Lower leg skin (tissue), 3 donors: ENCODE results near the gene TOP2B.

Experiments used
- POLR2A ChIP-seq, 2 donors: fragments of 450-650 bp; IDR thresholded peaks; one replicate each; pipeline ENCODE4 v1.6.1; 2016 to 2017; ENCODE audit warnings: antibody characterized with exemption in 2 of 2, mild to moderate bottlenecking in 1 of 2, moderate library complexity in 1 of 2
- TF ChIP-seq, protein P1 (sequence below), 3 donors: fragments of 450-650 bp; IDR thresholded peaks; one replicate each; pipeline ENCODE4 v1.5.1; 2016; ENCODE audit warnings: antibody characterized with exemption in 3 of 3, mild to moderate bottlenecking in 3 of 3, moderate library complexity in 2 of 3

DNA sequence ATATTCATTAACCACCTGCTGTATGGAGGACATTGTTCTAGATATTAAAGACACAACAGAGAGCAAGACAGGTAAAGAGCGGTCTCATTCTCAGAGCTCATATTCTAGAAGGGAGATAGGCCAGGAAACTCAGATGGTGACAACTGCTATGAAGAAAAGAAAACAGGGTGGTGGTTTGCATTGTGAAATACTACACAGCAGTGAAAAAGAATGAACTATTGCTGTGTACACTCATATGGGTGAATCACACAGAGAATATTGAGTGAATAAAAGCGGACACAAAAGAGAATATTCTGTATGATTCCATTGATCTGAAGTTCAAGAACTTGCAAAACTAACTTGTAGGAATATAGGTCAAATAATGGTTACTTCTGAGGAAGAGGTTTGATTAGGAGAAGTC, 76.7 kb downstream of the TOP2B start:
- no peak for TF ChIP-seq POLR2A (IDR thresholded peaks at IDR 0.05)
- TF ChIP-seq, protein P1, sequence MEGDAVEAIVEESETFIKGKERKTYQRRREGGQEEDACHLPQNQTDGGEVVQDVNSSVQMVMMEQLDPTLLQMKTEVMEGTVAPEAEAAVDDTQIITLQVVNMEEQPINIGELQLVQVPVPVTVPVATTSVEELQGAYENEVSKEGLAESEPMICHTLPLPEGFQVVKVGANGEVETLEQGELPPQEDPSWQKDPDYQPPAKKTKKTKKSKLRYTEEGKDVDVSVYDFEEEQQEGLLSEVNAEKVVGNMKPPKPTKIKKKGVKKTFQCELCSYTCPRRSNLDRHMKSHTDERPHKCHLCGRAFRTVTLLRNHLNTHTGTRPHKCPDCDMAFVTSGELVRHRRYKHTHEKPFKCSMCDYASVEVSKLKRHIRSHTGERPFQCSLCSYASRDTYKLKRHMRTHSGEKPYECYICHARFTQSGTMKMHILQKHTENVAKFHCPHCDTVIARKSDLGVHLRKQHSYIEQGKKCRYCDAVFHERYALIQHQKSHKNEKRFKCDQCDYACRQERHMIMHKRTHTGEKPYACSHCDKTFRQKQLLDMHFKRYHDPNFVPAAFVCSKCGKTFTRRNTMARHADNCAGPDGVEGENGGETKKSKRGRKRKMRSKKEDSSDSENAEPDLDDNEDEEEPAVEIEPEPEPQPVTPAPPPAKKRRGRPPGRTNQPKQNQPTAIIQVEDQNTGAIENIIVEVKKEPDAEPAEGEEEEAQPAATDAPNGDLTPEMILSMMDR (IDR thresholded peaks at IDR 0.05) = no peak
